ENCODE results near the gene PDLIM1.
"Not testable (repeated sequence)": the region's sequence is repeated elsewhere in the genome, so short reads cannot be mapped to it uniquely, and the experiment has no call there.

Gene PDLIM1

DNA sequence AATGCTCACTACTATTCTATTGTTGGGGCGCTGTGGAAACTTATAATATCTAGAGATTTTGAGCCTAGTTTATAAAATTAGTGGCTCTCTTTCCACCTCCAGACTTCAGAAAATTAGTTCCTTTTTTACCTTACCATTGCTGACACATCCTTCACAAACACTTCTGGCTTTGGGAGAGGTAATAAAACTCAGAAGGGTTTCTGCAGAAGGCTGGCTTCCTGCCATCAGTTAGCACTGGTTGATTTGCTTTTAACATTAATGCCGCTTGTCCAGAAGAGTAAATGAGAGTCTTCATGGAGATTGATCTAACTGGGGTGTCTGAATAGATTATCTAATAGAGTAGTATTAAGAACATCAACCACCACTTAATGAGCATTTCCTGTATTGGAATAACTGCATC lies 76.4 kb downstream of the PDLIM1 start:
- H3K4me3 ChIP-seq (ENCODE audit: low read depth, low read length) = no peak overlapping the region
- DNase-seq (ENCODE audit: low read depth) = peak; percentile 33
- TF ChIP-seq, protein P1, sequence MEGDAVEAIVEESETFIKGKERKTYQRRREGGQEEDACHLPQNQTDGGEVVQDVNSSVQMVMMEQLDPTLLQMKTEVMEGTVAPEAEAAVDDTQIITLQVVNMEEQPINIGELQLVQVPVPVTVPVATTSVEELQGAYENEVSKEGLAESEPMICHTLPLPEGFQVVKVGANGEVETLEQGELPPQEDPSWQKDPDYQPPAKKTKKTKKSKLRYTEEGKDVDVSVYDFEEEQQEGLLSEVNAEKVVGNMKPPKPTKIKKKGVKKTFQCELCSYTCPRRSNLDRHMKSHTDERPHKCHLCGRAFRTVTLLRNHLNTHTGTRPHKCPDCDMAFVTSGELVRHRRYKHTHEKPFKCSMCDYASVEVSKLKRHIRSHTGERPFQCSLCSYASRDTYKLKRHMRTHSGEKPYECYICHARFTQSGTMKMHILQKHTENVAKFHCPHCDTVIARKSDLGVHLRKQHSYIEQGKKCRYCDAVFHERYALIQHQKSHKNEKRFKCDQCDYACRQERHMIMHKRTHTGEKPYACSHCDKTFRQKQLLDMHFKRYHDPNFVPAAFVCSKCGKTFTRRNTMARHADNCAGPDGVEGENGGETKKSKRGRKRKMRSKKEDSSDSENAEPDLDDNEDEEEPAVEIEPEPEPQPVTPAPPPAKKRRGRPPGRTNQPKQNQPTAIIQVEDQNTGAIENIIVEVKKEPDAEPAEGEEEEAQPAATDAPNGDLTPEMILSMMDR (IDR thresholded peaks at IDR 0.05; ENCODE audit: control insufficient read depth, extremely low read depth, insufficient read depth) = no peak

DNA sequence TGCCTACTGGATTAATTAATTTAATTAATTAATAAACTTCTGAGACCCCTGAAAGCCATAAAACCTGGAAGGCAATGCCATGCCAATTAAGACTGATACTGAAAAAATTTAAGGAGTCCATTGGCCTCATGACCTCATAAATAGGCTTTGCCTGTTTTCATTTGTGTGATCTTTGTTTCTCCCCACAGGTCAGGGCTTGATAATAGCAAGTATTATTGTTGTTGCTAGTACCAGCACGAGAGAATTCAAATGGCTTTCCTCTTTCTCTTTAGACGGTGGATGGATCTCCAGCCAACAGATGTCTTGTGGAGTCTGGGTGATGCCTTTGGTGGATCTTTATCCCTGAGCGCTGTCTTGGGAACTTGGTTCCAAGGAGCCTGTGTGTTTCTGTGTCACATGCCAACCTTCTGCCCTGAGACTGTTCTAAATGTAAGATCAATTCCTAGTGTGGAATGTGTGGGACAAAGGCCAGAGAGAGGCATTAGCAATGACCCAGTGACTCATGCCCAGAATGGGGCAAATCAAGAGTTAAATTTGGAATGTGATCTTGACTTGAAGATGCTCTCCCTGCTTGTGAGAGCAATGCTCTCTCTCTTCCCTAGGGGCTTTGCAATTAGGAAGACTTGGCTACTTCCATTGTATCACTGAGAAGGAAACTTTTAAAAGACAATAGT lies 79.1 kb downstream of the PDLIM1 start:
- TF ChIP-seq, protein P1 (IDR thresholded peaks at IDR 0.05; ENCODE audit: control insufficient read depth, extremely low read depth, insufficient read depth) = no peak
- DNase-seq (ENCODE audit: low read depth) = no peak
- no peak overlapping the region for H3K4me3 ChIP-seq (ENCODE audit: low read depth, low read length)

DNA sequence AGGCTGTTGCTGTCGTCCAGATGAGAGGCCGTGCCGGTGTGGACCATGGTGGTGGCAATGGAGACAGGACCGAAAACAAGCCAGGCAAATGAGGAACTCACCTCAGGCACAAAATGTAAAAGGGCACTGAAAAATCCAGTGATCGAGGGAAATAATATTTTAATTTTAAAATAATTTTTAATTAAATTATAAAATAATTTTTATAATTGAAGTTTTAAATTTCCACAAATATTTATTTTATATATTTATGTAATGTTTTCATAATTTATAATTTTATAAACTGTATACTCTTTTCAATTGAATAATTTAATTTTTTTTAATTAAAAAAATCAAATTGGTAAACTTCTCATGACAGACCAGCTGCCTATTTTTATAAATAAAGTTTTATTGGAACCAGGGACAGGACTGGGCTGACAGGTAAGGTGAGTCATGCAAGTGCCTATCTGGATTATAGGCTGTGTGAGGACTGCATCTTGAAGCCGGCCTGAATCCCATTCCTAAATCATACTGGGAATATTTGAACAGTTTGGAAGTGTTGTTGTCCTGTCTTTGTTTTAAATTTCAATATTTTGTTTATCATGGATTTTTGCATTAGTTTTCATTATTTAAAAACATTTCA lies 81.2 kb downstream of the PDLIM1 start:
- no peak overlapping the region for H3K4me3 ChIP-seq (ENCODE audit: low read depth, low read length)
- DNase-seq (ENCODE audit: low read depth) = no peak
- TF ChIP-seq, protein P1 (IDR thresholded peaks at IDR 0.05; ENCODE audit: control insufficient read depth, extremely low read depth, insufficient read depth) = no peak

DNA sequence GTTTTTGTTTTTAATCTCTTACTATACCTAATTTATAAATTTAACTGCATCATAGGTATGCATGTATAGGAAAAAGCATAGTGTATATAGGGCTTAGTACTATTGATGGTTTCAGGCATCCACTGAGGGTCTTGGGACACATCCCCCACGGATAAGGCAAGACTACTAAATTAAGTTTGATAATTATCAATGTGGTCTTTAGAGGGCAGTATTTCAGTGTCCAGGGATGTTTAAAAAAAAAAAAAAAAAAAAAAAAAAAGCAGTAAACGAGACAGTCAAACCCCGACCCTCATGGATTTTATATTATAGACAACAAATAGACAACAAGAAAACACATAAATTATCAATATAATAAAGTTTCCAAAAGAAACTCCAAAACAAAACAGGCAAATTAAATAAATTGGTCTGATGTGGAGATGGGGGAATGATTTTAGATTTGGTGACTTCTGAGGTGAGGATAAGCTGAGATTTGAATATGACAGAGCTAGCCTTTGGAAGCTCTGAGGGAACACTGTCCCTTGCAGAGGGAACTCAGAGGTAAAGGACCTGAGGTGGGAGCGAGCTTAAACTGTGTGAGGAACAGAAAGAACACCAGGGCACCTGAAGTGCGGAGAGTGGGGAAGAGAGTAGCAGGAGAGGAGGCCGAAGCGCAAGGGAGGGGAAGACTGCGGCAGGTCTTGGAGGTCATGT lies 82.0 kb downstream of the PDLIM1 start:
- no peak overlapping the region for H3K4me3 ChIP-seq (ENCODE audit: low read depth, low read length)
- DNase-seq (ENCODE audit: low read depth) = no peak
- TF ChIP-seq, protein P1 (IDR thresholded peaks at IDR 0.05; ENCODE audit: control insufficient read depth, extremely low read depth, insufficient read depth) = peak; percentile 38

DNA sequence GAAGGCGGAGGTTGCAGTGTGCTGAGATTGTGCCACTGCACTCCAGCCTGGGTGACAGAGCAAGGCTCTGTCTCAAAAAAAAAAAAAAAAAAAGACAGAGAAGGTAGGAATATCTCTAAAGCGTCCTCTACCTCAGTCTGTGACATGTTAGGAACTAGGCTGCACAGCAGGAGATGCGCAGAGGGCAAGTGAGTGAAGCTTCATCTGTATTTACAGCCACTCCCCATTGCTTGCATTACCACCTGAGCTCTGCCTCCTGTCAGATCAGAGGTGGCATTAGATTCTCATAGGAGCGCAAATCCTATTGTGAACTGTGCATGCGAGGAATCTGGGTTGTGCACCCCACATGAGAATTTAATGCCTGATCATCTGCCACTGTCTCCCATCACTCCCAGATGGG lies 87.9 kb downstream of the PDLIM1 start:
- H3K4me3 ChIP-seq (ENCODE audit: low read depth, low read length) = not testable (repeated sequence)

DNA sequence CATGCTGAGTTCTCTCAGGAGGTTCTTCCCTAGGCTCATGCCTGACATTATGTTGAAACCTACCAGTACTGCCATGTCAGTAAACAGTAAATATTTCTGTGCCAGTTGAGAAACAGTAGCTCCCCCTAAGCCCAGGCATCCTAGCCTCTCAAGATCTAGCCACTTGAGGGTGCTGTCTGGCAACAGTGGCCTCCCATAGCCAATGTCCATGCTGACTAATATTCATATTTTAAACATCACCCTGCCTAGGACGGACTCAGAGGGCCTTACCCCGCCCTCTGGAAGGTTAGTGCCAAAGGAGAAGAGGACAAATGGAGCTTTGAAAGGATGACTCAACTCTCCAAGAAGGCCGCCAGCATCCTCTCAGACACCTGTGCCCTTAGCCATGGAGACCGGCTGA lies 89.1 kb downstream of the PDLIM1 start:
- TF ChIP-seq, protein P1 (IDR thresholded peaks at IDR 0.05; ENCODE audit: control insufficient read depth, extremely low read depth, insufficient read depth) = no peak
- no peak for DNase-seq (ENCODE audit: low read depth)
- no peak overlapping the region for H3K4me3 ChIP-seq (ENCODE audit: low read depth, low read length)

More for the DNA sequence above, 87.9 kb downstream of the PDLIM1 start:
- DNase-seq (ENCODE audit: low read depth) = not testable (repeated sequence)

DNA sequence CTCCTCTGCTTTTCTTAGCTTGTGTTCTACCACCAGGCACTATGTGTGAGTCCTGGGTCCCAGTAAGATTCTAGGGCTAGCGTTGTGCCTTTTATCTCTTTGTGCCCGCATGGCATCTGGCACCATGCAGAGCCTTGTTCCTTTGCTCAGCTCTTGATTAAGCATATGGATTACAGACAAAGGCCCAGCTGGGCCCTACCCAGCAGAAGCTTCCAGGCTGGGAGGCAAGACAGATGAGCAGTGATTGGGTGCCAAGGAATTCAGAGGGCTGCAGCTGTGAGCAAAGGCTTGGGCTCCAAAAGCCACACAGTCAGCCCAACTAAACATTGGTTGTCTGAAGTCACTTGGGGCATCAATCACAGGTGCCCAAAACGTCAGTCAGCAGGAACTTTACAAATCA lies 94.8 kb downstream of the PDLIM1 start:
- H3K4me3 ChIP-seq (ENCODE audit: low read depth, low read length) = no peak overlapping the region
- DNase-seq (ENCODE audit: low read depth) = no peak
- TF ChIP-seq, protein P1 (IDR thresholded peaks at IDR 0.05; ENCODE audit: control insufficient read depth, extremely low read depth, insufficient read depth) = no peak

Measured in LNCaP clone FGC (cell line).